Suprapubic skin (tissue), 4 donors: ENCODE data around the gene FNBP1. TPM values are rescaled to one million over a fixed set of nuclear protein-coding genes. Genes with fewer than 3 reads are reported as not detected.

Experiments used
- DNase-seq, 2 donors: peaks; one replicate each; pipeline ENCODE4 v3.0.0-alpha.2; 2019; ENCODE audit warnings: low spot score in 2 of 2
- H3K27ac ChIP-seq: fragments of 200-600 bp; sonication (generic); one replicate; pipeline ENCODE4 v1.5.1; 2019
- H3K27me3 ChIP-seq: fragments of 200-600 bp; sonication (generic); one replicate; pipeline ENCODE4 v1.5.1; 2019
- H3K36me3 ChIP-seq: fragments of 200-600 bp; sonication (generic); one replicate; pipeline ENCODE4 v1.5.1; 2019
- H3K4me1 ChIP-seq: fragments of 200-600 bp; sonication (generic); one replicate; pipeline ENCODE4 v1.5.1; 2019
- H3K4me3 ChIP-seq: fragments of 200-600 bp; sonication (generic); one replicate; pipeline ENCODE4 v1.5.1; 2019; ENCODE audit warnings: mild to moderate bottlenecking
- H3K9me3 ChIP-seq: fragments of 200-600 bp; sonication (generic); one replicate; pipeline ENCODE4 v1.5.1; 2019
- EP300 ChIP-seq: sonication (generic); formaldehyde crosslinking; IDR thresholded peaks from one replicate; pipeline ENCODE4 v1.6.1; 2017; ENCODE audit warnings: antibody characterized with exemption
- POLR2A ChIP-seq, 2 donors: fragments of 450-650 bp; IDR thresholded peaks; one replicate each; pipeline ENCODE4 v1.6.1; 2017; ENCODE audit warnings: antibody characterized with exemption in 2 of 2, mild to moderate bottlenecking in 2 of 2, moderate library complexity in 2 of 2
- POLR2AphosphoS5 ChIP-seq, 3 donors: sonication (generic); formaldehyde crosslinking; IDR thresholded peaks; one replicate each; pipeline ENCODE4 v1.6.1; 2017; ENCODE audit warnings: antibody characterized with exemption in 3 of 3
- WGBS: methylation state at CpG from one replicate; pipeline ENCODE4 v1.1.5; 2018; 5-methylcytosine and 5-hydroxymethylcytosine counted together
- total RNA-seq, 4 donors: library from RNA; depleted of rRNA; stranded (reverse); fragments of >200 nt; gene quantifications; one replicate each; pipeline ENCODE4 v1.1.0, GENCODE V29; 2016
- TF ChIP-seq, protein P1 (sequence below), 2 donors: fragments of 200-600 bp in 1 of 2; fragments of 450-650 bp in 1 of 2; sonication (generic) in 1 of 2; IDR thresholded peaks; one replicate each; pipeline ENCODE4 v1.5.1; 2016 to 2019; ENCODE audit warnings: antibody characterized with exemption in 2 of 2, mild to moderate bottlenecking in 1 of 2, moderate library complexity in 1 of 2

Gene FNBP1
- total RNA-seq, 4 donors from 2014 or later: 23.7 to 50.5 (median 43.3) TPM

DNA sequence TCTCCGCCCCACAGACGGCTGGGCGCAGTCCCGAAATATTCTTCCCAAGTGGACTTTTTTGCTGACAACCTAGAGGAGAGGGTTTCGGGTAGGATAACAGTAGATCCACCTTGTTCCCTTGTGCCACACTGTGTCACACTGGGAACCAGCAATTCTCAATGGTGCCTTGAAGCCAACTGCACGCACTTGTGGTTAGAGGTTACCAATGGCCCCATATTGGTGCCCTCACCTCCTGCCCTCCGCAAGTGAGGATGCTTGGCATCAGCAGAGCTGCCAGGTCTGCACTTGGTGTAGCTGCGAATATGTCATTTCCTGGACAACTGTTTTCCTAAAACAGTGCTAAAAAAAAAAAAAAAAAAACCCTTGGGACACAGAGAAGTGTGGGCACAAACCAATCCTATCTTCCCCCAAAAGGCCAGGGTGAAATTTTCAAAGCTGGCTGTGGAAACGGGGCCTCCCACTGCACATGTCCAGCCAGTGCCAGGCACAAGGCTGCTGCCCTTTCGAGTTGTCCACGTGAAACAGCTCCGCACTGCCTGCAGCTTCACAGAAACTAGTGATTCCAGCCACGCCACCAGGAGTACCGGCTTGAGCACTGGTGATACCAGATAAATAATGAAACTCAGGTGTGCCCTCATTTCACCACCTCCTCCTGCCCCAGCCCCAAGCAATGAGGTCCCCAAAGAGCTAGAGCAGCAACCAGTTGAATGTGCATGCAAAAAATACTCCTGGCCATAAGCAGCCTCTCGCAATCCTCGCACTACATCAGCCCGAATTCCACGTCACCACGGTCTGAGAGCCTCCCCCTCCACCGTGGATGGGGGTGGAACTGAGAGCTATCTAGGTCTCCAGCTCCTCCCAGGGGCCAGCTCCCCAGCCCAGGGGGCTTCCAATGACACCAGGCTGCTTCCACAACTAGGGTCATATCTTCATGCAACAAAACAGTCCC lies 156.5 kb downstream of the FNBP1 start:
- Histone ChIP-seq H3K4me1 (peaks cover 39% of the 10 kb centered on the region), H3K36me3 (peaks cover 23% of the 10 kb centered on the region), H3K4me3 (peak overlapping the region; percentile 44), H3K9me3 (no peaks in the 10 kb centered on the region), H3K27me3 (no peaks in the 10 kb centered on the region), H3K27ac (peak overlapping the region; percentile 82)
- no peak for DNase-seq
- TF ChIP-seq POLR2A (IDR thresholded peaks at IDR 0.05): no peak
- TF ChIP-seq, protein P1, sequence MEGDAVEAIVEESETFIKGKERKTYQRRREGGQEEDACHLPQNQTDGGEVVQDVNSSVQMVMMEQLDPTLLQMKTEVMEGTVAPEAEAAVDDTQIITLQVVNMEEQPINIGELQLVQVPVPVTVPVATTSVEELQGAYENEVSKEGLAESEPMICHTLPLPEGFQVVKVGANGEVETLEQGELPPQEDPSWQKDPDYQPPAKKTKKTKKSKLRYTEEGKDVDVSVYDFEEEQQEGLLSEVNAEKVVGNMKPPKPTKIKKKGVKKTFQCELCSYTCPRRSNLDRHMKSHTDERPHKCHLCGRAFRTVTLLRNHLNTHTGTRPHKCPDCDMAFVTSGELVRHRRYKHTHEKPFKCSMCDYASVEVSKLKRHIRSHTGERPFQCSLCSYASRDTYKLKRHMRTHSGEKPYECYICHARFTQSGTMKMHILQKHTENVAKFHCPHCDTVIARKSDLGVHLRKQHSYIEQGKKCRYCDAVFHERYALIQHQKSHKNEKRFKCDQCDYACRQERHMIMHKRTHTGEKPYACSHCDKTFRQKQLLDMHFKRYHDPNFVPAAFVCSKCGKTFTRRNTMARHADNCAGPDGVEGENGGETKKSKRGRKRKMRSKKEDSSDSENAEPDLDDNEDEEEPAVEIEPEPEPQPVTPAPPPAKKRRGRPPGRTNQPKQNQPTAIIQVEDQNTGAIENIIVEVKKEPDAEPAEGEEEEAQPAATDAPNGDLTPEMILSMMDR (IDR thresholded peaks at IDR 0.05): no peak
- no peak for TF ChIP-seq EP300
- no peak for TF ChIP-seq POLR2AphosphoS5 (IDR thresholded peaks at IDR 0.05)
- WGBS: 46% methylated on average over 18 of the region's 20 CpGs

DNA sequence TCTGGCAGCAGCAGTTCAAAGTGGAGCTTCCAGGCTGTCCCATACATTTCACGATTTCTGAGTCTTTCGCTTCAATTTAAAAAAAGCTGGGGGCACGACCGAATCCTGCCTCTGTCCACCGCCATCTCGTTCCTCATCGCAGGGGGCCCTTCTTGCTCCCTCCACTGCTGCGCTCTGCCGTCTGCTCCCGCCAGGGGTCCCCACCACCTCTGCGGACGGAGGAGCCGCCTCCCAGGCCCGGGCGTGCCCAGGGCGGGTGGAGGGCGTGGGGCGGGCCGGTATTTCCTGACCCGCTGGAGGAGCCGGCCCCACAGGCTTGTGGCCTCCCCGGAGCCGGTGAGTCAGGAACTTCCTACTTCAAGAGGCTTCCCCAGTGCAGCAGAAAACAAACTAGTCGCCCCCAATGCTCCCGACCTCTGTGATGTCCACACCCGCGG lies 157.3 kb downstream of the FNBP1 start:
- H3K27me3 ChIP-seq: no peaks in the 10 kb centered on the region
- peaks cover 21% of the 10 kb centered on the region for H3K36me3 ChIP-seq
- H3K9me3 ChIP-seq: no peaks in the 10 kb centered on the region
- peak; percentile 96 to 97 for DNase-seq
- H3K27ac ChIP-seq: peak overlapping the region; percentile 82
- H3K4me3 ChIP-seq: peak overlapping the region; percentile 44
- H3K4me1 ChIP-seq: peaks cover 39% of the 10 kb centered on the region
- WGBS: 0% methylated on average over 20 of the region's 27 CpGs
- TF ChIP-seq EP300 (no peak), POLR2A (IDR thresholded peaks at IDR 0.05) (peak in 1 of 2 donors; percentile 23), POLR2AphosphoS5 (IDR thresholded peaks at IDR 0.05) (peak in 2 of 3 donors; percentile 88 to 99)
- TF ChIP-seq, protein P1 (IDR thresholded peaks at IDR 0.05): peak; percentile 96 to 99

DNA sequence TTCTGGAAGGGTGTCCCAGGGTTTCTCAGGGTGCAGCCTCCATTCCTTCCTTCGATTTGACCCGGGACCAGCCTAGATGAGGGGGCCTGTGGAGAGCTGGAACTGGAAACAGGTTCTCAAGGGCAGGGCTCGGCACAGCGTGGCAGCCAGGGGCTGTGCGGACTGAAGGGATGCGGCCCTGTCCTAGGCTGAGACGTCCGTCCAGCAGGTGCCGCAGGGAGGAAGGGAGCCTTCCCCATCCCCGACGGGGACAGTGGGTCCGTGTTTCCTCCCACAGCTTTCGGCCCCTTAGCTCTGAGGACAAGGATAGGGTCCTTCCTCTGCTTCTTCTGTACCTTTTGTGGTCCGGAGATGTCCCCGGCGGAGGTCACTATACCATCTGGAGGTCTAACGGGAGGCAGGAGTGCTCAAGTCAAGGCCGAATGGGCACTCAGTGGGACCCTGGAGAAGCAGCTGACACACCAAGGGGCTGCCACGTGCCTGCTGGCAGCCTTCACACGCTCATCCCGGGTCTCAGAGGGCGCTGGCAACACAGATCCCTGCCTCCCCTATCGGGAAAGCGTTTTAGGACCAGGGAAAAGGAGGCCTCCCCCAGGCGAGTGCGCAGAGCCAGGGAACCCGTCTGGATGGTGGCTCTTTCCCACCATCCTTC lies 157.8 kb downstream of the FNBP1 start:
- 14% methylated on average over 14 of the region's 27 CpGs for WGBS
- no peaks in the 10 kb centered on the region for H3K27me3 ChIP-seq
- peak overlapping the region; percentile 82 for H3K27ac ChIP-seq
- H3K4me1 ChIP-seq: peaks cover 37% of the 10 kb centered on the region
- DNase-seq: peak in 1 of 2 donors; percentile 80
- TF ChIP-seq POLR2AphosphoS5 (IDR thresholded peaks at IDR 0.05) (no peak), EP300 (no peak), POLR2A (IDR thresholded peaks at IDR 0.05) (no peak)
- TF ChIP-seq, protein P1 (IDR thresholded peaks at IDR 0.05): no peak
- H3K9me3 ChIP-seq: no peaks in the 10 kb centered on the region
- H3K36me3 ChIP-seq: peaks cover 16% of the 10 kb centered on the region
- H3K4me3 ChIP-seq: peak overlapping the region; percentile 44

DNA sequence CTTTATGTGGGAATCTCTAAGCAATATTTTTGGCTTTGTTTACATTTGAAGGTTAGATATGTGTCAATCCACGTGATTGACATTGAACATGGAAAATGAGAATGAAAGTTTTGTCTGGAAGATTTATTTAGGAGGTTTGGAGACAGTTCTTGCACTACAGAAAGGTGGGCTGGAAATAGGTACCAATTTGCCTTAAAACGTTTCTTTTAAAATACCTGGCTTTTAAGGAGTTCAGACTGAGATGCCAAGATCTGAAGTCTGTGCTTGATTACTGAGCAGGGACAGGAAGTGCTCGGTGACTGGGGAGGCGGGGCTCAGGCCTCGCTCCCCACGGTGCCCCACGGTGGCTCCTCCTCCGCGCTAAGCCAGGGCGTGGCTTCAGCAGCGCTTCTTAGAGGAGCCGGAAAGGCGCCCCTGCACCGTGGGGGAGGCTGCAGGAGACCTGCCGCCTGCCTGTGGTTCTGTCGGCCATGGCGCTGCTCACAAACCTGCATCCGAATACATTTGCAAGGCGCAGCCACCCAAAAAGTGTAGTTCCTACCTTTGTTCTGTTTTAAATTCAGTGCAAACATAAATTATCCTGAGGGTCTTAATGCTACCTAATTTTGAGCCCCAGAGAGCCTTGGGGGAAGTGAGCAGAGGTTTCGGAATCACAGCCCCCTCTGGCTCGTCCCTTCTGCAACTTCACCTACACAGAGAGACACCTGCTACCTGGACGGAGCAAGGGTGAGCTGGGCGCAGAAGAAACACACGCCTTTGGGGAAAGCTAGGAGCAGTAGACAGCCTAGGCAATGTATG lies 158.6 kb downstream of the FNBP1 start:
- DNase-seq: peak; percentile 93 to 95
- H3K9me3 ChIP-seq: no peaks in the 10 kb centered on the region
- TF ChIP-seq POLR2A (IDR thresholded peaks at IDR 0.05) (no peak), EP300 (no peak), POLR2AphosphoS5 (IDR thresholded peaks at IDR 0.05) (no peak)
- TF ChIP-seq, protein P1 (IDR thresholded peaks at IDR 0.05): no peak
- peak overlapping the region; percentile 44 for H3K4me3 ChIP-seq
- H3K27me3 ChIP-seq: no peaks in the 10 kb centered on the region
- peaks cover 9% of the 10 kb centered on the region for H3K36me3 ChIP-seq
- H3K4me1 ChIP-seq: peaks cover 35% of the 10 kb centered on the region
- WGBS: 4% methylated on average over 18 of the region's 24 CpGs
- peak overlapping the region; percentile 82 for H3K27ac ChIP-seq
